ENCODE measurements around the gene SAMD15.

DNA sequence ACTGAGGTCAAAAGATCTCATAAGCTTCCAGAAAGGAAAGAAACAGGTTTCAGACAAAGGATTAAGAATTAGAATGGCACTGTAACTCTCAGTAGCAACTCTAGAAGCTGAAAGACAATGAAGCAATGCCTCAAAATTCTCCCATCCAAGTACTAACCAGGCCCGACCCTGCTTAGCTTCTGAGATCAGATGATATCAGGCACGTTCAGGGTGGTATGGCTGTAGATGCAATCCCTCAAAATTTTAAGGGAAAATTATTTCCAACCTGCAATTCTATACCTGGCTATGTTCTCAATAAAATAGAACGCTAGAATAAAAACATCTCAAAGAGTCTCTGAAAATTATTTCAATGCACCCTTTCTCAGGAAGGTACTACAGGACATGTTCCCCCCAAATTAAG, 26.6 kb downstream of the SAMD15 start:
- TF ChIP-seq, protein P1, sequence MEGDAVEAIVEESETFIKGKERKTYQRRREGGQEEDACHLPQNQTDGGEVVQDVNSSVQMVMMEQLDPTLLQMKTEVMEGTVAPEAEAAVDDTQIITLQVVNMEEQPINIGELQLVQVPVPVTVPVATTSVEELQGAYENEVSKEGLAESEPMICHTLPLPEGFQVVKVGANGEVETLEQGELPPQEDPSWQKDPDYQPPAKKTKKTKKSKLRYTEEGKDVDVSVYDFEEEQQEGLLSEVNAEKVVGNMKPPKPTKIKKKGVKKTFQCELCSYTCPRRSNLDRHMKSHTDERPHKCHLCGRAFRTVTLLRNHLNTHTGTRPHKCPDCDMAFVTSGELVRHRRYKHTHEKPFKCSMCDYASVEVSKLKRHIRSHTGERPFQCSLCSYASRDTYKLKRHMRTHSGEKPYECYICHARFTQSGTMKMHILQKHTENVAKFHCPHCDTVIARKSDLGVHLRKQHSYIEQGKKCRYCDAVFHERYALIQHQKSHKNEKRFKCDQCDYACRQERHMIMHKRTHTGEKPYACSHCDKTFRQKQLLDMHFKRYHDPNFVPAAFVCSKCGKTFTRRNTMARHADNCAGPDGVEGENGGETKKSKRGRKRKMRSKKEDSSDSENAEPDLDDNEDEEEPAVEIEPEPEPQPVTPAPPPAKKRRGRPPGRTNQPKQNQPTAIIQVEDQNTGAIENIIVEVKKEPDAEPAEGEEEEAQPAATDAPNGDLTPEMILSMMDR (conservative IDR thresholded peaks at IDR 0.05; ENCODE audit: low read depth, low read length) = no peak
- TF ChIP-seq EZH2phosphoT487 (IDR thresholded peaks at IDR 0.05; ENCODE audit: borderline replicate concordance, low read length) = no peak
